Measurements from ENCODE around the gene SERP2. TPM values are rescaled to one million over a fixed set of nuclear protein-coding genes. Genes with fewer than 3 reads are reported as not detected.

SERP2 gene
- total and polyA plus RNA-seq, 2 donors (not counting 3 experiments of a cell fraction or from before 2014, with no cell fraction given) = 0.30 TPM; not detected in 1

- TF ChIP-seq JUN (IDR thresholded peaks at IDR 0.05; ENCODE audit: borderline replicate concordance, insufficient read depth, insufficient read length, low read depth) = no peak
- TF ChIP-seq MAX (IDR thresholded peaks at IDR 0.05; ENCODE audit: insufficient read depth, insufficient read length) = no peak
- no peak for TF ChIP-seq EZH2 (IDR thresholded peaks at IDR 0.05; ENCODE audit: borderline replicate concordance, low read depth, low read length, severe bottlenecking)
- no peak for TF ChIP-seq CTCF (IDR thresholded peaks at IDR 0.05; ENCODE audit: extremely low read depth in 1 of 2, insufficient read depth in 1 of 2, low read depth in 1 of 2, low read length in 2 of 2)
- no peak for TF ChIP-seq FOS (IDR thresholded peaks at IDR 0.05; ENCODE audit: borderline replicate concordance, insufficient read depth, low read length)
- TF ChIP-seq POLR2AphosphoS5 (IDR thresholded peaks at IDR 0.05; ENCODE audit: insufficient read depth, low read depth, low read length) = no peak
- TF ChIP-seq POLR2A (IDR thresholded peaks at IDR 0.05; ENCODE audit: low read depth, low read length) = no peak
- TF ChIP-seq GATA2 (IDR thresholded peaks at IDR 0.05; ENCODE audit: insufficient read depth, insufficient read length, low read depth, low read length) = no peak
- TF ChIP-seq MYC (IDR thresholded peaks at IDR 0.05; ENCODE audit: low read depth, low read length) = no peak
- H3K9me1 ChIP-seq (replicated peaks; ENCODE audit: control insufficient read depth, extremely low read depth, insufficient read depth, low read length) = no peaks in the 10 kb centered on the region
- no peak overlapping the region for H3K4me3 ChIP-seq (replicated peaks in 1 of 3; ENCODE audit: insufficient read depth in 1 of 3, low read depth in 1 of 3, low read length in 3 of 3)
- intact Hi-C loops (cut with micrococcal nuclease) = no loop called here
- no peak overlapping the region for H2AFZ ChIP-seq (ENCODE audit: low read depth, low read length)
- H3K36me3 ChIP-seq (ENCODE audit: control insufficient read depth in 2 of 2, extremely low read depth in 1 of 2, insufficient read depth in 2 of 2, low read length in 2 of 2) = no peaks in the 10 kb centered on the region
- no peak overlapping the region for H3K4me2 ChIP-seq (ENCODE audit: insufficient read depth, low read length)
- H3K9me3 ChIP-seq (replicated peaks; ENCODE audit: control insufficient read depth, insufficient read depth, low read length) = no peaks in the 10 kb centered on the region
- ChIA-PET POLR2A (no interaction called here), CTCF (interaction anchor here (0.9 to 1.8 kb wide), 5 partner anchors 26 to 141 kb away, joined by 3 to 5 read pairs (median 3); no protein-coding TSS in a partner anchor)
- FAIRE-seq (no peak), DNase-seq (ENCODE audit: low read depth, low spot score) (peak; percentile 59)
- dilution Hi-C loops (cut with MboI; ENCODE audit: extremely low pct_ligation_motif_present, low sequenced_read_pairs) = no loop called here
- H3K27ac ChIP-seq (ENCODE audit: insufficient read depth, low read depth, low read length) = no peak overlapping the region
- no peak overlapping the region for H3K9ac ChIP-seq (replicated peaks; ENCODE audit: extremely low read depth, insufficient read depth, low read length)
- no peaks in the 10 kb centered on the region for H4K20me1 ChIP-seq (replicated peaks; ENCODE audit: control insufficient read depth, extremely low read depth, insufficient read depth, low read length)
- no peaks in the 10 kb centered on the region for H3K4me1 ChIP-seq (ENCODE audit: control insufficient read depth, extremely low read depth, insufficient read depth, low read length)
- no peaks in the 10 kb centered on the region for H3K79me2 ChIP-seq (ENCODE audit: control insufficient read depth, insufficient read depth, low read length)
- H3K27me3 ChIP-seq (ENCODE audit: control insufficient read depth in 2 of 2, insufficient read depth in 2 of 2, low read length in 2 of 2) = no peaks in the 10 kb centered on the region
- no TSS peak for BruUV-seq (replicated peaks)
Observed at GRCh38 chr13:44331912-44332851, 41.4 kb upstream of the SERP2 start.

Data from endothelial cell of umbilical vein (primary cell).